ENCODE results near the gene HMGN2.

Gene HMGN2

DNA sequence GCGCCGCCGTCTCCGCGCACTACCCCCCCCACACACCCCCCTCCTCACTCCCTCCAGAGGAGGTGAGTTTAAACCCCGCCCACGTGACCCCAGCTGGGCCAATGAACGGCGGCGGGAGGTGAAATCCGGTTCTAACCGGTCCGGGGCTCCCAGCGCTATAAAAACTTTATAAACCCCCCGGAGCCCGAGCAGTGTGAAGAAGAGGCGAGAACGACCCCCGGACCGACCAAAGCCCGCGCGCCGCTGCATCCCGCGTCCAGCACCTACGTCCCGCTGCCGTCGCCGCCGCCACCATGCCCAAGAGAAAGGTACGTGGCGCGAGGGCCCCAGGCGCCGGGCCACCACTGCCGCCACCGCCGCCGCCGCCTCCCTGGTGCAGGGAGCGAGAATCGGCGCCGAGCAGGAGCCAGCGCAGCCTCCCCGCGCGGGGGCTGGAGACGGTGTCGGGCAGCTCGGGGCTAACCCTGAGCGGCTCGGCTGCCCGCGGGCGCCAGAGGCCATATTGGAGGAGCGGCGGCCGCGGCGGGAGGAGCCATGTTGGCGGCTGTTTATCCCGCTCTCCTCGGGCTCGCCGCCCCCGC is at the start of gene HMGN2:
TSS of gene HMGN2 (plus strand) at position 121 of the 581 bp plus-strand sequence. CDS start at position 294, 173 bp downstream.
- DNase-seq: peak; percentile 84

DNA sequence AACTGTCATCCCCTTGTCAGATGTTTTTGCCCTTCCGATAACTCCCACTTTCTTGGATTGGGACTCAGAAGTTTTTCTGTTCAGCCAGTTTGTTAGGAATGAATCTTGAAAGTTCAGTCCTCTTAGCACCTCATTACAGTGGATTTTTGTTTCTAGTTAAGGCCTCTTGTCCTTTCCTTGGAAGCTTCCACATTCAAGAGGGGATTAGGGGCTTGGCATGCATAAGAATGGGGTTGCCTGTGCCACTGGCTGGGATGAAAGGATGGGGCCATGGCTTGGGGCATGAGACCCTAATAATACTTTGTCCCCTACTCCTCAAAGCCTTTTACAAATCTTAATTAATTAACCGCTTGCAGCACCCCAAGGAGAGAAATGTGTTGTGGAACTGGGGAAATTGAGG is 42.5 kb upstream of the HMGN2 start:
- DNase-seq: no peak

DNA sequence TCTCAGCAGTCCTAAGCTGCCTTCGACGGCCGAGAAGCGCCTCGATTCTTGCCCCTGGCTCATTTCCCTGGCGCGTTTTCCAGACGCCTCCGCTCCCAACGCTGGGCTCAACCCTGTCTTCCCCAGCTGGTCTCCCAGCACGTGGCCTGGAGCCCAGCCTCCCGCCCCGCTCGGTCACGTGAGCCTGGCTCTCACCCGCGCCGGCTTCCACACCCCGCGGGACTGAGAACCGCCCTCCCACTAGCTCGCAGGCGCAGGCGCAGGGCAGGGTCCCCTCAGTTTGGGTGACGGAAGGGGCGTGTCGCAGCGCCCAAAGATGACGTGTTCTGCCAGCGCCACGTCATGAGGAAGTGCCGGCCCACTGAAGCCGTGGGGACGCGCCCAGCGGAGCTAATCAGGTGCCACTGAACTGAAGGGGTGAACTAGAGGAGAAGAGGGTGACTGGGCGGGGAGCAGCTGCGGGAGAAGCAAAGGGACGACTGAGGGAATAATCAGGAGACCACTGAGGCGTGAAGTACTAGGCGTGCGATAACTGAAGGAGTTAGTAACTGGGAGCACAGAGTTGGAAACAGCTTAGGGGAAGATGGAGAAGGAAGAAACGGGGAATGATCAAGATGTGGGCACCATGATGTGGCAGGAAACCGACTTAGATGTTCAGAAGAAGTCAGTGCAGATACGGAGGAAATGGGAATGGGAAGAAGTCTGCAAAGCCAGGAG is 40.1 kb upstream of the HMGN2 start, which contains the start of gene DHDDS:
TSS of gene DHDDS (plus strand) at position 343 of the 717 bp plus-strand sequence. CDS start 625 bp downstream, outside the sequence.
- DNase-seq: peak; percentile 99

DNA sequence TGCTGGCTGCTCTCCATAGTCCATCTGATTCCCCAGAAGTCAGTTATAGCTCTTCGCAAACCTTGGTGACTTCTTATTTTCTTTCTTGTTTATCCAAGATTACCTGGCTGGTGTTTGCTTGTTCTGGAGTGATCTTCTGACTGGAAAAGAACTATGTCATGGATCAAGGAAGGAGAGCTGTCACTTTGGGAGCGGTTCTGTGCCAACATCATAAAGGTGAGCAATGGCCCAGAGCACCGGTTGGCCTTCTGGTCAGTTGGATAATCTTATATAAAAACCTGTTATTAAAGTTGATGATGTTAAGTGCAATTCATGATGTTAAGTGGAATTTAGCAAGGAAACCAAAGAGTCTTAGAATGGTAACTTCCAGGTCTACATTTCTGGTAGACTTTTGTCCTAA is 39.4 kb upstream of the HMGN2 start:
- no peak for DNase-seq

DNA sequence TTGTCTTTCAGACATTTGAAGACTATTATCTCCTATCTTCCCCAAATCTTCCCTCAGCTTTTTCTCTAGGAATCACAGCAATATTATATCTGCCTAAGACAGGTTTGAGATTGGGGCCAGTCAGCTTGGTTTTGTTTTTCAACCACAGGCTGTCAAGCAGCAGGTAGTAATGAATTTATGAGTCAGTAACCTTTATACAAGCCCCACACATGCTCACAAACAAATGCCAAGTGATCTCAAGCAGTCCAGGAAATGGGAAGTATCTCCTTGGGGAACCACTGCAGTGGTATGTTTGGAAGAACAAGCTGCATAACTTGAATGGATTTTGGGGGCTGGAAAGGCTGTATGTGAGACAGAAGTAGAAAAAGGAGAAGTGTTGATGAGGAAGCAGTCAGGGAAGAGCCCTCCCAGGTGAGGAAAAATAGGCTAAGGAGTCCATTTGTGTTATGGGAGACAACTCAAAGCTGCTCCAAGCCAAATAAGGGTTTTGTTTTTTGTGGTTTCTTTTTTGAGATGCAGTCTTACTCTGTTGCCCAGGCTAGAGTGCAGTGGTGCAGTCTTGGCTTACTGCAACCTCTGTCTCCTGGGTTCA is 38.0 kb upstream of the HMGN2 start:
- DNase-seq: no peak

DNA sequence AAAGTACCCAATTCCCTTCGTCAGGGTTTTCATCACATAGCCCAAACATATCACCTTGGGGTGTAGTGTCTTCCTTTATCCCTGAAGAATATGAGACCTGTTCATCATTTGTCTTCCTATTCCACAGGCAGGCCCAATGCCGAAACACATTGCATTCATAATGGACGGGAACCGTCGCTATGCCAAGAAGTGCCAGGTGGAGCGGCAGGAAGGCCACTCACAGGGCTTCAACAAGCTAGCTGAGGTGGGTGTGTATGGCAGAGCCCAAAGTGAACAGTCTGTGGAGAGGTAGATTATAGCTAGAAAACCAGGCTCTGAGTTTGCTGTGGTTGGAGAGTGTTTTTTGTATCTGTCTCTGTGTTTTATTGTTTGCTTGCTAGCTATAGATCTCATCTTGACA is 34.2 kb upstream of the HMGN2 start:
- no peak for DNase-seq

DNA sequence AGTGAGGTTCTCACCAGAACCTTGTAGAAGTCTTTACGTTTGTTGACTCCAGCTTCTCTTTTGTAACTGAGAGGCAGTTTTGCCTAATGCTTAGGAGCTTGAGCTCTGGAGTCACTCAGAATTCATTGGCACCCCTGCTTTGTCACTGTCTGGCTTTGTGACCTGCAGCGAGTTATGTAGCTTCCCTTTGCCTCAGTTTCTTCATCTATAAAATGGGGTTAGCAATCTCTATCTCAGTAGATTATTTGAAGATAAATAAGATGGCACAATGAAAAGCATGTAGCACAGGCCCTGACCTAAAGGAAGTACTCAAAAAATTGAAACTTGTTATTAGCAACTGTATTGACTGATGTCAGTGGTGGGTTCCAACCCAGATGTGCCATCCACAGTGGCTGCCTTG is 32.0 kb upstream of the HMGN2 start:
- no peak for DNase-seq

DNA sequence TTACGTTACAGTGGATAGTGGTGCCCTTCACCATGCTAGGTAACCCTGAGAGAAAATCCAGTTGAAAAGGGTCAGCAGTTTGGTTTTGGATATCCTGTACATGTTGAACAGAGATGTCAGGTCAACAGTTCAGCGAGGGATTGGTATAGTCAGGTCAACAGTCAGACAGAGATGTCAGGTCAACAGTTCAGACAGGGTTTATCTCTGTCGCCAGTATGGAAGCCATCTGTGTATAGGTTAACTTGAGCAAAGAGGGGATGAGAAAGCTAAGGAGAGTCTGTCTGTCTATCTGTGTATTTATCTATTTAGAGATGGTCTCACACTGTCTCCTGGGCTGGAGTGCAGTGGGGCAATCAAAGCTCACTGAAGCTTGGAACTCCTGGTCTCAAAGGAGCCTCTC is 22.4 kb upstream of the HMGN2 start:
- no peak for DNase-seq

DNA sequence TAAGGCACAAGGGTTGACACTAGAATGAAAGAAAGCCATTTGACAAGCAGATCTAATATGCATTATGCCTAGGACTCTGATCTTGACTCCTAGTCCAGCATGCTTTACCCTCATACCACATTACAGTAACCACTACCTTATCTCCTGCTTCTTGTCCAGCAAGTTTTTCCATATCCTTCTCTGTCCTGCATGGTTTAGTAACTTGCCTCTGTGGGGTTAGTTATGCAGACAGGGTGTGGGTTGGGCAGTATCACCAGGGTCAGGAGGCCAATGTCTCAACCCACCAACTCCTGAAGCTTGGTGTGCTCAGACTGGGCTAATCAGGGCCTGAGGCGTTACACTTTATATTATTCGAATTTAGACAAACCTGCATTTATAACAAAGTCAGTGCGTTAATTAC is 21.3 kb upstream of the HMGN2 start:
- no peak for DNase-seq

DNA sequence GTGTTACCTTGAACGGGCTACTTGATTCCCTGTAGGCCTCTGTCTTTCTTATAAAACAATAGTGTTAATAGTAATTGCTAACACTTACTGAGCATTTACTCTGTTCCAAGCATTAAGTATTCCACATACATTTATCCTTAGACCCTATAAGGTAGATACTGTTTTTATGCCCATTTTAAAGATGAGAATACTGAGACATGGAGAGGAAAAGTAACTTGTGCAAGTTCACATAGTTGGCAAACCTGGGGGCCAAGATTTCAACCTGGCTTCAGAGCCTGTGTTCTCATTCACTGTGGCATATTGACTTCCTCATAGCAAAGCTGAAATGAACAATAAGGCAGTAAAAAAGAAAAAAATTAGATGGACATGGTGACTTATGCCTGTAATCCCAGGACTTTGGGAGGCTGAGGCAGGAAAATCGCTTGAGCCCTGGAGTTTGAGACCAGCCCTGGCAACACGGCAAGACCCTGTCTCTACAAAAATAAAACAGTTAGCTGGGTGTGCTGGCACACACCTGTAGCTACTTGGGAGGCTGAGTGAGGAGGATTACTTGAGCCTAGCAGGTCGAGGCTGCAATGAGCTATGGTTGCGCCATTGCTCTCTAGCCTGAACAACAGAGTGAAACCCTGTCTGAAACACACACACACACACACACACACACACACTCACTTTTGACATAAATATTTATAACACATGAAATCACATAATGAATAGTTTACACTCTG is 19.6 kb upstream of the HMGN2 start:
- DNase-seq: no peak

DNA sequence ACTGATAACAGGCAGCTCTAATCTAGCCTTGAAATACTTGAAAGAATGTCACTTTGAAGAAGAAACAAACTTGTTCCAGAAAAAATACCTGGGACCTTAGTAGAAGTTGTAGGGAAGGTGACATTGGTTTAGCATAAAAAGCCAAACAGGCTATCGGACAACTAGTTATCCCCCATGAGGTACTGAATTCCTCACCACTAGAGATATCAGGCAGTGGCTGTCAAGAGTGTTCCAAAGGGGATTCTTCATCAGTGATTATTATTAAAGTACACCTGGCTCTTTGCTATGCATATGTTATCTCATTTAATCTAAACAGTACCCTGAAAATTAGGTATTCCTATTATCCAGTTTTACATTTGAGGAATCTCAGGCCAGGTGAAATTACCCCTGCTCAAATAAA is 13.1 kb upstream of the HMGN2 start:
- no peak for DNase-seq

DNA sequence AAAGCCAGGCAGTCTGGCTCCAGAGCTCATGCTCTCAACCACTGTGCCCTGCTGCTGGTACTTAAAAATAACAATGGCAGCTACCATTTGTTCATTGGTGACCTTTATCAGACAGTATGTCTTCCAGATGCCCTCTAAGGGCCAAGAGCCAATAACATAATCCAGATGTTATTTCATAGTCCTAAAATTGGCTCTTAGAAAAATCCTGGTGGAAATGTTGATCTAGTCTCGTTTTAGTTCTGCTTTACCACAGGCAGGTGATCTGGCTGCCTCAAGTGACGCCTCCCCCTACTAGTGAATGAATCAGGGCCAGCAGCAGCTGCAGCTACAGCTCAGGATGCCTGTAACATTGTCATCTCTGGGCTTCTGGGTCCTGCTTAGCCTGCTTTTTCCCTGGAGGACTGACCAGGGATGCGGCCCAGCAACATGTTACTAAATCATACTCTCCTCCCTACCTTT is 12.6 kb upstream of the HMGN2 start:
- DNase-seq: no peak

DNA sequence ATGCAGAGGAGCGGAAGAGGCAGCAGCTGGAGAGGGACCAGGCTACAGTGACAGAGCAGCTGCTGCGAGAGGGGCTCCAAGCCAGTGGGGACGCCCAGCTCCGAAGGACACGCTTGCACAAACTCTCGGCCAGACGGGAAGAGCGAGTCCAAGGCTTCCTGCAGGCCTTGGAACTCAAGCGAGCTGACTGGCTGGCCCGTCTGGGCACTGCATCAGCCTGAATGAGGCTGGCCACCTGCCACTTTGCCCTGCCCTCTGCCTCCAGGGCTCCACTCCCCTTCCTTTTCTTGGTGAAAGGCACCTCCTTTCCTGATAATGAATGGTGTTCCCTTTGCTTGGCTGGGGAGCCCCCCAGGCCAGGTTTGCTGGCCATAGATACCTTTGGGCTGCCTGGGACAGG is 3.3 kb upstream of the HMGN2 start:
- DNase-seq: no peak

DNA sequence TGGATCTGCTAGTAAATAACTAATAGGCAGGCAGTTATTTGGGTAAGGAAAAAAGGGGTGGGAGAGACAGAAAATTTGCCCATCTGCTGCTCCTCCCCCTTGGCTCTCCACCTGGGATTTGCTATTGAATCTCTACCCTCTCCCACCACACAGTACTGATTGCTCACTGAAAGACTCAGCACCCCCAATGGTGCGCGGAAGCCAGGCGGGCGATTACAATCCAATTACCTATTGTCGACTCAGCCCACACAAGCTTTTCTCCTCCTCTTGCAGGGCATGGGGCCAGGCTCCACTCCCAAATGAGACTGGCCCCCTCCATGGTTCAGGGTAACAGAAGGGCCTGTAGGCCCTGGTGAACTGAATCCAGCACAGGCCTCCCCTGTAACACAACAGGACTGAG is 2.7 kb upstream of the HMGN2 start:
- DNase-seq: no peak

DNA sequence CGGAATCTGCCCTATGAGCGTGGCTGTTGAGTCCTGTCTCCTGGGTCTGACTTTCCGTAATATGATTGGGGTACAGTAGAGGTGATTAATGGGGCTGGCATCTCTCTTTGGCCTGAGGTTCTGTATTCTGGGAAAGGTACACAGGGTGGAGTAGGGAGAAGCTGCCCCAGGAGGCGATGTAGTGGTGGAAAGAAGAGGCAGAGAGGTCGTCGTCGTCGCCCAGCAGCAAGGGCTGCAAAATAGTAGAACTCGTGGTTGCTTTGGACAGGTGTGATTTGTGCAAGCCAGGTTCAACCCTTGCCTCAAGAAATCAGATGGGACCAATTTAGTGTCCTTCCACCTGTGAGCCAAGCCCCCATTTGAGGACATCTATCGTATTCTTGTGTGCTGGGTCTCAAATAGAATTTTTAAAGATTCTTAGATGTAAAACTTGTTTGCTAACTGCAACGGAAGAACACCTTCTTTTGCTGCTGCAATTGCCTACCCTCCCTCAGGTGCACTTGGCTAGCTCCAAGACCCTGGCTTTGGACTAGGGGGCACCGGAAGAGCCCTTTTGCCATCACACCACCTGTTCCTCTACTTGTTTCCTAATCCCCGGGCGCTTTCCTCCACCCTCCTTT is 1.3 kb upstream of the HMGN2 start:
- DNase-seq: no peak

DNA sequence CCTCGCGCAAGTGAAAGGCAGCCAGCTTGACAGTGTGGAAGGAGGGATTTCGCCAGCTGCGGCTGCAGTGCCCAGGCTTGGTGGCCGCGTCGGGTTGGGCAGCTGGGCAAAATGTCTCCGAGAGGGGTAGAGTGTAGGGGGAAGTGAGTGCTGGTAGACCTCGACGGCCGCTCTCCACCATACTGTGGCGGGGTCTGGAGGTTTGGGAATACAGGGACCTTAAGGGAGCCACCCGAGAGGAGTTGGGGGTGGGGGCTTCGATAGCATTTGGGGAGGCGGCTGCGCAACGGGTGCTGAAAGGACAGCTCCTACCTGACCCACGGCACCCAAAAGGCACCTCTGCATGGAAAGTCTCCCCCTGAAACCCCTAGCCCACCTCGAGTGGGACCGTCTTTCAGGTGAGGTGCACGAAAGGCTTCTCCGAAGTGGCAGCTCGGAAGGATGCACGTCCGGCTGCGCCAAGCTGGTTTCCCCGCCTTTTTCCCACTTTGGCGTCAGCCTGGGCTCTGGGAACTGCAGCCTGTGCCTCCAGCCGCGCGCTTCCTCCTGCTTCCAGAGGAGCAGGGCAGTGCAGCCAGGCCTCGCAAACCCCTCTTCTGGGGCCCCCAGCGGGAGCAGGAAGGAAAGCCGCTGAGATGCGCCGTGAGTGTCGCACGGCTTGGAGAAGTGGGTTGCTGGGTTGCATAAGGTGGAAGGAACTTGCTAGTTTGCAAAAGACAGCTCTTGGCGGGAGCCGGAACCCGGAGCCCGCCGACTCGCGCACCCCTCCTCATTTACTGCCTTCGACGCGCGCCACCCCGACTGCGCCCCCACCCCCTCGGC is 531 bp upstream of the HMGN2 start:
- DNase-seq: peak; percentile 24

DNA sequence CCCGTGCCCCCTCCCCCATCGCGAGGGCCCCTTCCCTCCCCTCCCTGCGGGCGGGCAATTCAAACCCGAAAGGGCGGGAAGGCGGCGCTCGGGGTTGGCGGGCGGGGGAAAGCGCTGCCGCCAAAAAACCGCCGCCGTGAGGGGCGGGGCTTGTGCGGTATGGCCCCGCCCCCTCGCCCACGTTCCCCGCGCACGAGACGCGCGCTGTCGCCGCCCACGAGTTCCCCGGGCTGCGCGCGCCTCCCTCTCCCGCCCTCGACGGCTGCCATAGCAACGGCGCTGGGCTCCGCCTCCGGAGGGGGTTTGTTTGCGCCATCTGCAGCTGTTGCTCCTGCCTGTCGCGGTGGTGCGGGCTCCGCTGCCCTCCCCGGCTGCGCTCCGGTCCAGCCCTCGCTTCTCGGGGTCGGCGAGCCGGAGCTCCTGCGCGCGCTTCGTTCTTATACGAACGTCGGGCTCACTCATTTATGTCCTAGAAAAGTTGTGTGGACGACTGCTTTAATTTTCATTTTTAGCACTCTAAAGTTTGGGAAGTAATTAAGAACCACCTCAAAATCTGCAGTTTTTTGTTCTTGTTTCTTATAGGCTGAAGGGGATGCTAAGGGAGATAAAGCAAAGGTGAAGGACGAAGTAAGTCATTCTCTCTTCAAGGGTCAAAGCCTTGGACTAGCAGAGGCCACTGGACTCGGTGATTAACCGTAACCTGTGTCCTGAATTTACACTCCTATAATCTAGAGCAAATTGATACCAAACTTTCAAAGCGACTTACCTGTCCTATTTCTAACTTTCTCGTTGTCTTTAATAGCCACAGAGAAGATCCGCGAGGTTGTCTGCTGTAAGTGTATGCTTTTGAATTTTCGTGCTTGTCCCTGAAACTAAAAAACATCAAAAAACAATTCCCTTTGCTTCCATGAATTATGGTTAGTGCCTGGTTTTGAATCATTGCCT is 933 bp downstream of the HMGN2 start:
- peak; percentile 99 for DNase-seq

DNA sequence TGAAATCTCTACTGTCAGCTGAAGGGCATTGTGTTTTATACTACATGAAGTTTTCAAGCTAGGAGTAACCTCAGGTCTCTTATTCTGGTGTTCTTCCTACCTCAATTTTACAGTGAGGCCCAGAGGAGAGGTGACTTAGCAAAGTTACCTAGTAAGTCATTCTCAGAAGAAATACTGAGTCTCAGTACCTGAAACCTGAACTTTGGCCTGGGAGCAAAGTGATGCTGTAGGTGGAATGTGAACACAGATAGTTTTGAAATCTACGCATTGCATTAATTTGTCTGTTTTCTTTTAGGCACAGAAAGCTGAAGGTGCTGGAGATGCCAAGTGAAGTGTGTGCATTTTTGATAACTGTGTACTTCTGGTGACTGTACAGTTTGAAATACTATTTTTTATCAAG is 2.6 kb downstream of the HMGN2 start:
- no peak for DNase-seq

DNA sequence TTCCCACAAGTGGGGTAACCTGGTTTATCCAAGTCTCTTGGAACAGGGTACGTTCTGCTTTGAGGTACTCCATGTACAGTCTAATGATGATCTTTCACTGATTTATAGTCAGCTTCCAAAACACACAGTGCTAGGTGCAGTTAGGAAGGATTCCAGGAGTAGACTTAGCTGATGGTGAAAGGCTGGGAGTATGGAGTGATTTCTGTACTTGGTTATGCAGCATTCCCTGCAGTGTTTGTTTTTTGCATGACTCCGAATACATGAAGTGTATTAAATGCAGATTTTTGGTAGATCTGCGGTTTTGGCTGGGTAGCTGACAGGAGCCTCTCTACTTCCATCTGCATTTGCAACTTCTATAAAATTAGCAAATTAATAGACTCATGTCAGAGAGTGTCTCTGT is 3.7 kb downstream of the HMGN2 start:
- no peak for DNase-seq

DNA sequence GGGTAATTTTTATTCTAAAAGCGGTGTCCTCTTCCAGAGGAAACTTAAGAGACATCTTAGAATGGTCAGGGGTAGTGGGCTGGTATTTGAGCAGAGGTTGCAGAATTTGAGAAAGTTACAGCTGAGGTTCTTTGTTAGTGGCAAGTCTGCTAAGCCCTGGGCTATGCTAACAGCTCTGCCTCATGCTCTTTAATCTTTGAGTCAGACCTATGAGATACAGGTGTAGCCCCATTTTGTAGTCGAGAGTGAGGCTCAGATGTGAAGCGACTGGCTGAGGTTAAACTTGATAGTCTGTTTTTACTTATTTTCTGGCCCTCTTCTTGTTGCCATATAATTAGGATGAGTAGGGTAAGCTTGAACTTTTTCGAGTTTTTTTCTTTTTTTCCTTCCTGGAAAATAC is 4.7 kb downstream of the HMGN2 start:
- DNase-seq: no peak
